Renal cortex interstitium (tissue), 11 donors: ENCODE data around the gene PNPLA5. TPM values are rescaled to one million over a fixed set of nuclear protein-coding genes. Genes with fewer than 3 reads are reported as not detected.
"Not testable (repeated sequence)": the region's sequence is repeated elsewhere in the genome, so short reads cannot be mapped to it uniquely, and the experiment has no call there.

Experiments used
- DNase-seq, 11 donors: peaks; one replicate each; pipeline ENCODE4 v3.0.0-alpha.2; 2013; ENCODE audit warnings: low read depth in 9 of 11, low spot score in 4 of 11; ENCODE audit errors: extremely low read depth in 1 of 11
- polyA plus RNA-seq, 3 donors: library from polyadenylated mRNA; unstranded; fragments of 120-200 nt; gene quantifications; one replicate each; pipeline ENCODE4 v1.2.1, GENCODE V29; 2013; ENCODE audit not compliant: insufficient read length in 3 of 3

PNPLA5 gene
- polyA plus RNA-seq, 3 donors, result 0.07 to 0.18 TPM; not detected in 1

DNA sequence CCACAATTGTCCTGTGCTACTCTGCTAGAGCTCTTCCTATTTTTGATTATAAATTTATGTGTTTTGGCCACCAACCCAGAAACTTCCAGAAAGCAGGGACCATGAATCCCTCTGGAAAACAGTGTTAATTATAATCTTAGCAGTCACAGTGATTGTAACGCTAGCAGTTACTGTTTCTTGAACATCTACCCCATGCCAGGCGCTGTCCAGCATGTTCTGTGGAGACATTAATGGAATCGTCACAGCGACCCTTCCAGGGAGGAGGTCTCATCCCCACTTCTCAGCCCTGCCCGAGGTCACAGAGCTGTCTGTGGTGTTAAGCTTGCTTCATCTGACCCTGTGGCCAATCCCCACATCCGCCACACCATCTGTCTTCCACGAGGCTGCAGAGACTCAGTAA lies 13.9 kb upstream of the PNPLA5 start:
- DNase-seq, result no peak

DNA sequence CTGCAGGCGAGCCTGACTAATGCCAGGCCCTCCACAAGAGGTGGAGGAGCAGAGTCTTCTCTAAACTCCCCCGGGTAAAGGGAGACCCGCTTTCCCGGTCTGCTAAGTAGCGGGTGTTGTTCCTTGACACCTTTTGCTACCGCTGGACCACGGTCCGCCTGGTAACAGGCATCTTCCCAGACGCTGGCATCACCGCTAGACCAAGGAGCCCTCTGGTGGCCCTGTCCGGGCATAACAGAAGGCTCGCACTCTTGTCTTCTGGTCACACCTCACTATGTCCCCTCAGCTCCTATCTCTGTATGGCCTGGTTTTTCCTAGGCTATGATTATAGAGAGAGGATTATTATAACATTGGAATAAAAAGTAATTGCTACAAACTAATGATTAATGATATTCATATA lies 12.6 kb upstream of the PNPLA5 start:
- DNase-seq, result not testable (repeated sequence)

DNA sequence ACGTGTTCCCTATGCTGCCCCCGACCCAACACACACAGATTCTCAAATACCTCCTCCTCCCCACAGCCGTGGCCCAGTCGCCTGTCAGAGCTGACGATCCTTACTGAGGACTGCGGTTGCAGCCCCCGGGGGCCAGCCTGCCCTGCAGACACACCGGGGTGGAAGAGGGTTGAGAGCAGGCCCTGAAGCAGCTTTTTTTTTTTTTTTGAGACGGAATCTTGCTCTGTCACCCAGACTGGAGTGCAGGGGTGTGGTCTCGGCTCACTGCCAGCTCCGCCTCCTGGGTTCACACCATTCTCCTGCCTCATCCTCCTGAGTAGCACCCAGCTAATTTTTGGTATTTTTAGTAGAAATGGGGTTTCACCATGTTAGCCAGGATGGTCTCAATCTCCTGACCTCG lies 11.2 kb upstream of the PNPLA5 start:
- DNase-seq, result not testable (repeated sequence)

DNA sequence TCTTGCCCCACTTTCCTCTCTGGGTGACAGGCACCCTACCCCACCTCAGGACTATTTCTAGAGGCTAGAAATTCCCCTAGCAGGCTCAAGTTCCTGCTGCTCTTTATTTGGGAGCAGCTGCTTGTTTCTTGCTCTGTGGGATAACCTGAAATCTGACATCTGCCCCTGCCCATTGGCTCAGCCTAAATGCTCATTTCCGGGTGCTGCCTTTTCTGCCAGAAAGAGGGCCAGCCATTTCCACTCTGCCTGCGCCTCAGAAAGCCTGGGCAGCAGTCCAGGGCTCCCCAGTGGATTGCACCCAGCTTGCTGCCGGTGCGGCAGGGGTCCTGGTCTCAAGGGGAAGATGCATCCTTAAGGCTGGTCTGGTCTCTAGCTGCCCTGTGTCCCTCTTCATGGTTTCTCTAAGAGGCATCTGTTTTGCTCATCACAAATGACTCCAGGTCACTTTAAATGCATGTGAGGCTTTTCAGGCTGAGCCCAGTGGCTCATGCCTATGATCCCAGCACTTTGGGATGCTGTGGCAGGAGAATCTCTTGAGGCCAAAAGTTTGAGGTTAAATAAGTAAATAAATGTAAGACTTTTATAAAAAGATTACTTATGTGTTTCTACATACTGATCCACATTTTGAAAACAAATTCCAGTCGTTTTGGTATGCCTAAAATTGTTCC lies 10.3 kb upstream of the PNPLA5 start:
- no peak for DNase-seq

DNA sequence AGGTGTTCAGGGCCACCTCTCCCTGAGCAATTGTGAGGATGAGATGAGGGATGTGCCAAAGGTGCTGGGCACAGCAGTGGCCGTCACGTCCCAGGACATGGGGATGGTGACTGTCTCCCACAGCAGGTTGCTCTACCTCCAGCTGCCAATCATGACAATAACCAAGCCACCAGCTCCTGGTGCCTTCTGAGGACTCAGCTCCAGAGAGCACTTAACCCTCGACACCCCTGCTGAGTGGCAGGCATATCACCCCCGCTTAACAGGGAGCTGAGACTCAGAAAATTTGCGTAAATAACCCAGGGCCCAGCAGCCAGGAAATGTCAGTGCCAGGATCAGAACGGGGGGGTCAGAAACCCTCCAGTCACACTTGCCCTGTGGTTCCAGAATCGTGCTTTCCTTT lies 8.4 kb upstream of the PNPLA5 start:
- no peak for DNase-seq

DNA sequence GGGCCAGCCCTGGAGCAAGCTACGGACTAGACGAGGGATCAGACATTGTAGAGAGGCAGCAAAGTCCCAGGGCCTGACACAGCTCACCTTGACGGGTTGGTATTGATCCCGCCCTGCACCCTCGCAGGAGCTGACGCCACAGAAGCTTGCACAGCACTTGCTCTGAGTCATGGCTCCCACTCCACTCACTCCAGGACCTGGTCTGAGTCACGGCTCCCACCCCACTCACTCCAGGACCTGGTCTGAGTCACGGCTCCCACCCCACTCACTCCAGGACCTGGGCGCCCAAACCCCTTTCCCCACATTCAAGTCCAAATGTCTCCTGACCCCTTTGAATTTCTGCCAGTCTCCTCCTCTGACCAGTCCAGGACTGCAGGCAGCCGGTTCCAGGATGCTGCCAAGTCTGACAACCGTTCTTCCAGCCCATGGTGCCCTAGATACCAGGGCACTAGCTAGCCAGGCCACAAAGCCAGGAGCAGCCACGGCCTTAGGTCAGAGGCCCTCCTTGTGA lies 6.0 kb upstream of the PNPLA5 start:
- DNase-seq, result no peak

DNA sequence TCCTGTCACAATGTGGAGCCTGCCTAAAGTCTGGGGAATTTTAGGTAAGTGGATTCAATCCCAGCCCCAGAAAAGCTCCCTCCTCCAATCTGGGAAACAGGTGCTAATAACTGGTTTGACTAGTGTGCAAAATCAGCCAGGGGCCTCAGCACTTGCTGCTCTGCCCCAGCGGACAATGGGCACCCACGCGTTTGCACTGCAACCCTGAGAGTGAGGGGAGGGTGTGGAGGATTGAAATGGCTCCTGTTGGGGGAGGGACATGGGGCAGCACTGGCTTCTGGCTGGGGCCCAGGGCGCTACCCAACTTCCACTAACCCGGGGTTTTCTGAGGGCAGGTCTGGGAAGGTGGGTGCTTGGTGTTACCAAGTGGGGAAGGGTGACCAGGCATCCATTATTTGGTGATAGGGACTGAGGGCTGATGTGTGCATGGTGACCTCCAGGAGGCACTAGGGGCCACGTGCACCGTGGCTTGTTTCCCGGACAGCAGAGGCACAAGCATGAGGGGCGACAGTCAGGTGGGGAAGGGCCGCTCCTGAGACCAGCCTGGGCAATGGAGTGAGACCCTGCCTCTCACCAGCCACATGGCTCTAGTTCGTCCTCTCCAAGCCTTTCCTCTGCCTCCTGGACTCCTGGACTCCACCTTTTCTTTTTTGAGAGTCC lies 4.3 kb upstream of the PNPLA5 start:
- no peak for DNase-seq

DNA sequence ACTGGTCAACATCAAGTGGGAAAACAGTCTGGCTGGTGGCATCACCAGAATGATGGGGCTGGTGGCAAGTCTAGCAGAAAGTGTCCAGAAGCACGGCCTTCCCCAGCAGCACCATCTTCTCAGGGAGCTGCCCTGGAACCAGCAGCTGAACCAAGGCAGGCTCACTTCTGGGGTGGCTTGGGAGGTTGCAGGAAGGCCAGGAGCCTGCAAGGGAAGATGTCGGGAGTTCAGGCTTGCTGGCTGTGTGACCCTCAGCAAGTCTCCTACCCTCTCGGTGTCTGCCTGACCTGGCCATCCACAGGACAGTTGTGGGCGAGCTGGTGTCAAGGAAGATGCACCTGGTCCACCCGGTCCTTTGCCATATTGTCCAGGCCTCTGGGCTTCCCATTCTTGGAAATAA lies 2.3 kb upstream of the PNPLA5 start:
- DNase-seq, result no peak

DNA sequence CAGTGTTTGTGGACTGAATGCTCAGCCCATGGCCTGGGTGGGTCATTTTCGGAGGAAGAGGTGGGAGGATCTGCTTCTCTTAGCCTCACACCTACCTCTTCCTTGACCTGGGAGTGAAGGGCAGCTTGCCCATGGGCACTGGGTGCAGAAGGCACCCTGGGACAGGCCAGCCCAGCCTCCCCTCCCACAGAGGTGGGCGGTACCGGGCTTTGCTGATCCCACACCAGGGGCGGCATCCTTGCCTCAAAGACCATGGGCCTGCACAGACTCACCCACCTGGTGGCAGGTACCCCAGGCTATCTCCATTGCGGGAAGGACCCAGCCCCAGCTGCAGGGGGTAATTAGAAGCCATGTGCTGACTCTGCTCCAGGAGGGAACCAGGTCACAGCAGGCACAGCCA lies 1.5 kb upstream of the PNPLA5 start:
- no peak for DNase-seq

DNA sequence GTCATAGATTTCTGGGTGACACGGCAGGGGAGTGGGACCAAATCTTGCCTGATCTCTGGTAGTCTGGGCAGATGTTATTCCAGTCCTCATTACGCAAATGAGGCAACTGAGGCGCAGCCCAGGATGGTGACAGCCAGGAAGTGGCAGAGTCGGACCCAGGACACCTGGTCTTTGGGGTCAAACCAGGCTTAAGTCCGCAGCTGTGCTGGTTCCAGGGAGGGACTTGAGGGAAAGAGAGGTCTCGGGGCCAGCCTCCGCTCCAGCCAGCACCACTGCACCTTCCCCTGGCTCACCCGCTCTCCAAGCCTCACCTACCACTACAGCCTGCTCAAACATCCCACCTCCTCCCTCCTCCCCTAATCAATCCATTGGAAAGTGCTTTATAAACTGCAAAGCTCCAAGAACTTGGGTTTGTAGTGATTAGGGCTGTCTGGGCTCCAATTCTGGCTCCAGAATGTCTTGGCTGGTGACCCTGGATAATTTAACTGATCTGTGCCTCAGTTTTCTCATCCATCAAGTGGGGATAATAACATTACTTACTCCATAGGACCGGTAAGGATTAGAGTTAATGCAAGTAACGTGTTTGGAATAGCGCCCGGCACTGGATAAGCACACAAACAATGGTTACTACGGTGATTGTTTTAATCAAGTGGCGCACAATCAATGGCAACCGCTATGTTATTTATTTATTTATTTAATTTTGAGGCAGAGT lies 526 bp upstream of the PNPLA5 start:
- DNase-seq, result no peak

DNA sequence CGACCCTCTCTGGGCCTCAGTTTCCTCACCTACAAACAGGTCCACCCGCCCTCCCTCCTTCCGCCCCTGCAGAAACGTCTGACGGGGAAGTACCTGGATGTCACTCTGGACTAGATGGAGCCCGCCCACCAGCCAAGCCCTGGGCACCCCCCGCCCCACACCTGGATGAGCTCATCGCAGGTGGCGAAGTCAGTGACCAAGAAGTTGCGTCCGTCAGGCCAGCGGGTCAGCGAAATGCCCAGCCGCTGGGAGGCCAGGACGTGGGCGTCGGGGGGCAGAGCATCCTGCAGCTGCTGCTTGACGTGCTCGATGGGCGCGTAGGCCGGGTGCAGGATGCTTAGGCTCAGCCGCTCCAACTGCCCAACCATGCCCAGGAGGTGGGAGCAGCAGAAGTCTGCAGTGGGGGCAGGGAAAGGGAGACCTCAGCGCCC lies 897 bp downstream of the PNPLA5 start:
- DNase-seq, result no peak

DNA sequence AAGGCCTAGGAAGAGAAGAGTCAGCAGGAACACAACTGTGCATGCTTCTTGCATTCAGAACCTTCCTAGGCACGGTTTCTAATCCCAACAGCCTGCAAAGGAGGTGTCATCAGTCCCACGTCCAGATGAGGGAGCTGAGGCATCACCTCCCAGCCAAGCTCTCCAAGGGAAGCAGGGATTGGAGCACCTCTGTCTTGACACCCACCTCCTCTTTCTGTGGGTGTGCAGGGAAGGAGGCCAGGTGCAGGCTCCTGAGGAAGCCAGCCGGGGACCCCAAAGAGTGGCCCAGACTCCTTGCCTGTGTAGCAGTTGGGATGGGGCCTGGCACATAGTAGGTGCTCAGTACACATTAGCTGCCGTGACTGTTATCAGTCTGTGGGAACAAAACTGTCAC lies 2.0 kb downstream of the PNPLA5 start:
- no peak for DNase-seq

DNA sequence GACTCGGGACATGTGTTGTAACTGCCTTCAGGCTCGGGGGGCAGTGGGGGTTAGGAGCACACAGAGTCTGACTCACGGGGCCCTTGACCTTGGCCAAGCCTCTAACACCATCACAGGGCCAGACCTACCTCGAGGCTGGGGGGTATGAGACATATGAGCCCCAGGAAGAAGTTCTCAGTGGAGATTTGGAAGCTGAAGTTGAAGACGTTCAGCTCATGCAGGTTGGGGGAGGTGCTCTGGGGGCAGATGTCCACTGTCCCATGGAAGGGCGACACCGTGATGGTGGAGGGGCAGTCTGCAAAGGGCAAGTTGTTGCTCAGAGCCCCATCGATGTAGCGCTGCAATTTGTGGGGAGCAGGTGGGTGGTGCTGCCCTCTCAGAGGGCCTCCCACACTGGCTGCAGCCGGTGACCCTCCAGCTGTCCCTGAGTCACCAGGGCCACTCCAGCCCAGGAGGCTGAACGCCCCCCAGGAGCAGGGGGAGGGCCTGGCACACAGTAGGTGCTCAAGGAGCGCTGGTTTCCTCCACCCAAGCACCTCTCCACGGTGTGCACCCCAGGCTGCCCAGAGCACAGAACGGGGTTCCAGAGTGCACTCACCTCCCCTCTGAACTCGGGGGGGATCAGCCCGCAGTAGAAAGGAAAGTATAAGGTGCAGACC lies 2.5 kb downstream of the PNPLA5 start:
- DNase-seq, result no peak

DNA sequence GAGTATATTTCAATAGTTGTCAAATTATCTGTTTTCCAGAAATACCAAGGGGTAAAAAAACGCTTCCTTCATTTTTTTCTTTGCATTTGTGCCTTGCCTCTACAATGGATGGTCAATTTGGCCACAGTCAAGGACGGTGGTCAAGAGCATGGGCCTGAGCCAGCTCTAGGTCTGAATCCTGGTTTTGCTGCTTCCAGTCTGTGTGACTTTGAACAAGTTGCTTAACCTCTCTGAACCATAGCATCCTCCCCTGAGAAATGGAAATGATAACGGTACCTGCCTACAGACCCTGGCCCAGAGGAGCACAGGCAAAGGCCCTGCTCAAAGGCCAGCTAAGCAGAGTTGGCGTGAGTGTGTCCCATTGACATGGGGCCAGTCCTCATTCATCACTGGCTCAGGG lies 3.1 kb downstream of the PNPLA5 start:
- DNase-seq, result no peak

DNA sequence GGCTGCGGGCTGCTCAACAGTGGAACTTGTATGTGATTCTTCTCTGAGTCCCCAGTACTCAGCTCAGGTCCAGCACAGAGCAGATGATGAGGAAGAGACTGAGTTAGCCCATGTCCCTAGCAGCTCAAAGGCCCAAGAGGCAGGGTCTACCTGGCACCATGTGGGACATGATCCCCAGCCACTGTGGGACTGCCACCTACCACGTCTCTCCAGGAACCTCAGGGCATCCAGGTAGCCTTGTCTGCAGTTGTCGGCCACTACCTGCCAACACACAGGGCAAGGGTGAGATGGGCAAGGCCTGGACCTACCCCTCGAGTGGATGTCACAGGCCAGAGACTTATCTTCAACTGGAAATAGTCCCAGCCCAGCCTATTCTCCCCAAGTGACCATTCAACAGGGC lies 4.4 kb downstream of the PNPLA5 start:
- DNase-seq, result no peak

DNA sequence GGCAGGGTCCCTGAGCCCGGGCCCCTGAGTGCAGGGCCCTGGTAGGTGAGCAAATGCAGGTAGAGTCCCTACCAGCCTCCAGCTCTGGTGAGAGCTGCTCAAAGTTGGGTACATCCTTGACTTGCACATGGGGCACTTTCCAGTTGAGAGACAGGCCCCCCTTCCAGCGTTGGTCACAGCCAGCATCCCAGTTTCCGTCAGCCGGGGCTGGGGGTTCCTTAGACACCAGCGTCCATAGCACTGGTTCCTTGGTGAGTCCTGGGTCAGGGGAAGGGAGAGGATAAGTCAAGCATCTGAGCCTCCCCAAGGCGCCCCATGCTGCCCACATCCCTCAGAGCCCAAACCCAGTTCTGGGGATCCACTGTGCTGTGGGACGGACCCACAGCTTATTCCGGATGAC lies 5.6 kb downstream of the PNPLA5 start:
- DNase-seq, result no peak

DNA sequence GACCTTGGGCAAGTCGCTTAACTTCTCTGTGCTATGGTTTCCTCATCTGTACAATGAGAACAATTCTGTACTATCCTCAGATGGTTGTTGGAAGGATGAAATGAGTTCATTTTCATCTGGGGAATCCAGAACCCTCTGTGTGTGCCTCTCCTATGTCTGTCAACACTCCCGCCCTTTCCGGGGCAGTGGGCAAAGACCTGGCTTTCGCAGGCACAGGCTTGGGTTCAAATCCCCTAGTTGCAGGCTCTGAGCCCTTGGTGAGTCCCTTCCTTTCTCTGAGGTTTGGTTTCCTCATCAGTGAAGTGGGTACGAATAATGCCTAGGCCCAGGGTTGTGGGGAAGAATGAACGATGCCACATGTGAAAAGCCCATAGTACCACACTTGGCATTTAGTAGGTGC lies 6.0 kb downstream of the PNPLA5 start:
- no peak for DNase-seq

DNA sequence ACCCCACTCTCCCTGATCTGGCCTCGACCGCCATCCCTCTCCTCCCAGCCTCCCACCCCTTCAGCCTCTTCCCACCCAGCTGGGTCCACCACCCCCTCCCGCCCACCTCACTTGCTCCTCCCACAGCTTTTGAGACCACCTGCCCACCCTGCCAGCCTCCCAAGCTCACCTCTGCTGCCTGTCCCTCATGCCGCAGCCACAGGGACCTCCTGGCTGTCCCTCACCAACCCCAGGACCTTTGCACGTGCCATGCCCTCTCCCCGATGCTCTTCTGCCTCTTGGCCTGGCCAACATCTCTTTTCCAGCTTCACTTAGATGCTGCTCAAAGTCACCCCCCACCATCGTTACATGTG lies 6.5 kb downstream of the PNPLA5 start:
- no peak for DNase-seq

DNA sequence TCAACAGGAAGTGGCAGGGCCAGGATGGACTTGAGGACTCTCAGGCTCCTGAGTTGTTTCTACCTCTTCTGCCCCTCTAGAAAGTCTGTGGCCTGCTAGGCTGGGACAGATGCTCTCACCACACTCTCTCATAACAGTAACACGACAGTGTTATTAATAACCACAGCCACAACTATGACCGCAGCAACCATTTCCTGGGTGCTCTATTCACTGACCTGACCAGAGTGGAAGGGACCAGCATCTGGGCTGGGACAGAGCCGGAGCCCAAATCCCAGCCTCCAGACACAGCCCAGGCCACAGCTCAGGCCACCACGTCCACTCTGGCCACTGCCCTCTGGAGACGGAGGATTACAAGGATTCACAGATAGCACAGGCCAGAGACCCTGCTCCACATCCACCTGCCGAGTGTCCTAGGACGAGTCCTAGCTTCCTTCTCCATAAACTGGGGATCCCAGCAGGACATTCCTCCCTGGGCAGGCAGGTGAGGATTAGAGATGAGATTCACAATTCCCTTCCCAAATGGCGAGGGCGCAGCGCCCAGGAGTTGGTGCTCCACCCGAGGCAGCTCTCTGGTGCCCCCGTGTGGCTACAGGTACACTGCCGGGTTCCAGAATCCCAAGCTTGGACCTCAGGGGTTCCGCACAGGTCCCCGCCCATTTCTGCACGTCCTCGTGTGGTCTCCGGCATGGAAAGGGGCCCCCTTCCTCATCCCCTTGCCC lies 7.1 kb downstream of the PNPLA5 start:
- DNase-seq, result no peak
